HEK293 (cell line): Measurements from ENCODE around the gene NDE1.

Source experiments
- CTCF ChIP-seq: fragments of 450-650 bp; formaldehyde crosslinking; IDR thresholded peaks from 2 replicates; pipeline ENCODE4 v1.5.1; 2016; ENCODE audit warnings: missing biosample characterization, missing genetic modification characterization
- HIC1 ChIP-seq: fragments of 450-650 bp; formaldehyde crosslinking; IDR thresholded peaks from 2 replicates; pipeline ENCODE4 v1.5.1; 2016; ENCODE audit warnings: missing biosample characterization, missing genetic modification characterization
- HOXA7 ChIP-seq: sonication (generic); formaldehyde crosslinking; IDR thresholded peaks from 2 replicates; pipeline ENCODE4 v1.8.1; 2022; ENCODE audit warnings: missing genetic modification reagents, borderline replicate concordance
- YY1 ChIP-seq: fragments of 450-650 bp; formaldehyde crosslinking; IDR thresholded peaks from 2 replicates; pipeline ENCODE4 v1.5.1; 2018; ENCODE audit warnings: missing biosample characterization, missing genetic modification characterization
- ZNF223 ChIP-seq: fragments of 450-650 bp; formaldehyde crosslinking; IDR thresholded peaks from 2 replicates; pipeline ENCODE4 v1.5.1; 2016; ENCODE audit warnings: missing biosample characterization, missing genetic modification characterization
- ZNF23 ChIP-seq: fragments of 450-650 bp; formaldehyde crosslinking; IDR thresholded peaks from 2 replicates; pipeline ENCODE4 v1.5.1; 2016; ENCODE audit warnings: missing biosample characterization, missing genetic modification characterization, borderline replicate concordance
- ZNF274 ChIP-seq, 2 experiments: fragments of 200-500 bp in 1 of 2; fragments of 450-650 bp in 1 of 2; sonication (Bioruptor generic) in 1 of 2; formaldehyde crosslinking in 1 of 2; IDR thresholded peaks; 2 replicates each; pipeline versions ENCODE4 v1.5.1 to v1.6.1; 2014 to 2016; ENCODE audit warnings: borderline replicate concordance in 1 of 2, inconsistent platforms in 1 of 2, low read length in 1 of 2, missing biosample characterization in 1 of 2, missing genetic modification characterization in 1 of 2
- ZNF404 ChIP-seq: fragments of 450-650 bp; formaldehyde crosslinking; IDR thresholded peaks from 2 replicates; pipeline ENCODE4 v1.5.1; 2017; ENCODE audit warnings: missing biosample characterization, missing genetic modification characterization
- ZNF776 ChIP-seq: fragments of 450-650 bp; formaldehyde crosslinking; IDR thresholded peaks from 2 replicates; pipeline ENCODE4 v1.5.0; 2017; ENCODE audit warnings: missing biosample characterization, missing genetic modification characterization, borderline replicate concordance
- ZNF785 ChIP-seq: fragments of 450-650 bp; formaldehyde crosslinking; IDR thresholded peaks from 2 replicates; pipeline ENCODE4 v1.5.1; 2016; ENCODE audit warnings: missing biosample characterization, missing genetic modification characterization

GRCh38 chr16:15617901-15618300 lies 32.1 kb upstream of the NDE1 start:
- no peak for TF ChIP-seq ZNF274 (IDR thresholded peaks at IDR 0.05; ENCODE audit: low read length)
- no peak for TF ChIP-seq ZNF274 (tag by site-specific recombination; IDR thresholded peaks at IDR 0.05; ENCODE audit: borderline replicate concordance)
- no peak for TF ChIP-seq CTCF
- TF ChIP-seq ZNF23 (tag by site-specific recombination): no peak
- no peak for TF ChIP-seq HIC1
- no peak for TF ChIP-seq ZNF785 (tag by site-specific recombination)
- no peak for TF ChIP-seq HOXA7
- no peak for TF ChIP-seq ZNF223 (tag by site-specific recombination)
- TF ChIP-seq ZNF776: no peak
- TF ChIP-seq YY1 (tag by site-specific recombination): no peak
- TF ChIP-seq ZNF404: no peak
